Mononuclear cell (primary cell): ENCODE data around the gene ZNF141. TPM values are rescaled to one million over a fixed set of nuclear protein-coding genes. Genes with fewer than 3 reads are reported as not detected.
"Not testable (repeated sequence)": the region's sequence is repeated elsewhere in the genome, so short reads cannot be mapped to it uniquely, and the experiment has no call there.

Experiments used
- H3K27me3 ChIP-seq: 2 replicates; pipeline ENCODE4 v1.6.0; 2011; ENCODE audit warnings: low read length, control low read depth; ENCODE audit not compliant: insufficient read depth
- H3K4me1 ChIP-seq: 2 replicates; pipeline ENCODE4 v1.5.1; 2011; ENCODE audit warnings: mild to moderate bottlenecking, low read length, control low read depth; ENCODE audit not compliant: insufficient read depth
- H3K4me3 ChIP-seq: 2 replicates; pipeline ENCODE4 v1.5.1; 2011; ENCODE audit warnings: mild to moderate bottlenecking, low read length, moderate library complexity
- H3K9me3 ChIP-seq: 2 replicates; pipeline ENCODE4 v1.5.1; 2011; ENCODE audit warnings: low read depth, mild to moderate bottlenecking, control low read depth, low read length
- total RNA-seq: library from RNA; depleted of rRNA; stranded (reverse); fragments of >200 nt; gene quantifications from one replicate; pipeline ENCODE4 v1.2.3, GENCODE V29; 2012

ZNF141 gene
- 28.8 TPM for total RNA-seq

GRCh38 chr4:337143-337931, at the start of gene ZNF141:
Gene ZNF141 (plus strand): TSS chr4:337814. CDS start chr4:337984, 170 bp downstream.
- Histone ChIP-seq H3K4me3 (peak within 1 kb of the TSS; percentile 68), H3K9me3 (peaks cover 27% of the 10 kb centered on the region), H3K27me3 (no peaks in the 10 kb centered on the region), H3K4me1 (peaks cover 20% of the 10 kb centered on the region)

DNA sequence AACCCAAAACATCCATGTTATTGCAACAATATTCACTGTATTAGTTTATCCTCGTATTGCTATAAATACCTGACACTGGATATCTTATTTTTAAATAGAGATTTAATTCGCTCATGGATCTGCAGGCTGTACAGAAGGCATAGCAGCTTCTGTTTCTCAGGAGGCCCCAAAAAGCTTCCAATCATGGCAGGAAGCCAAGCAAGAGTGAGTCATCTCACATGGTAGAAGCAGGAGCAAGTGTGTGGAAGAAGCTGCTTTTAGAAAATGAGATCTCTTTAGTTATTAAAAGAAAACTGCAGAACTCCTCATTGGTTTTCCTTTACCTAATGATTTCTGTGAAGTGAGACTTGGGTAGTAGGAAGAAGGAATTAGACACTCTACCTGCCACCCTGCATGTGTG, 48.7 kb upstream of the ZNF141 start:
- H3K27me3 ChIP-seq = no peaks in the 10 kb centered on the region
- peaks cover 17% of the 10 kb centered on the region for H3K9me3 ChIP-seq
- H3K4me3 ChIP-seq = no peak overlapping the region
- H3K4me1 ChIP-seq = no peaks in the 10 kb centered on the region

- H3K4me3 ChIP-seq = no peak overlapping the region
- no peaks in the 10 kb centered on the region for H3K27me3 ChIP-seq
- no peaks in the 10 kb centered on the region for H3K4me1 ChIP-seq
- H3K9me3 ChIP-seq = peaks cover 6% of the 10 kb centered on the region
Measured at GRCh38 chr4:294732-295131, 42.9 kb upstream of the ZNF141 start.

- Histone ChIP-seq H3K4me1 (no peaks in the 10 kb centered on the region), H3K4me3 (no peak overlapping the region), H3K27me3 (peaks cover 12% of the 10 kb centered on the region), H3K9me3 (peaks cover 13% of the 10 kb centered on the region)
Measured at GRCh38 chr4:302381-302780, 35.2 kb upstream of the ZNF141 start.

GRCh38 chr4:304516-304915, 33.1 kb upstream of the ZNF141 start:
- not testable (repeated sequence) for H3K9me3 ChIP-seq, H3K4me1 ChIP-seq, H3K4me3 ChIP-seq
- H3K27me3 ChIP-seq = peaks cover 12% of the 10 kb centered on the region

DNA sequence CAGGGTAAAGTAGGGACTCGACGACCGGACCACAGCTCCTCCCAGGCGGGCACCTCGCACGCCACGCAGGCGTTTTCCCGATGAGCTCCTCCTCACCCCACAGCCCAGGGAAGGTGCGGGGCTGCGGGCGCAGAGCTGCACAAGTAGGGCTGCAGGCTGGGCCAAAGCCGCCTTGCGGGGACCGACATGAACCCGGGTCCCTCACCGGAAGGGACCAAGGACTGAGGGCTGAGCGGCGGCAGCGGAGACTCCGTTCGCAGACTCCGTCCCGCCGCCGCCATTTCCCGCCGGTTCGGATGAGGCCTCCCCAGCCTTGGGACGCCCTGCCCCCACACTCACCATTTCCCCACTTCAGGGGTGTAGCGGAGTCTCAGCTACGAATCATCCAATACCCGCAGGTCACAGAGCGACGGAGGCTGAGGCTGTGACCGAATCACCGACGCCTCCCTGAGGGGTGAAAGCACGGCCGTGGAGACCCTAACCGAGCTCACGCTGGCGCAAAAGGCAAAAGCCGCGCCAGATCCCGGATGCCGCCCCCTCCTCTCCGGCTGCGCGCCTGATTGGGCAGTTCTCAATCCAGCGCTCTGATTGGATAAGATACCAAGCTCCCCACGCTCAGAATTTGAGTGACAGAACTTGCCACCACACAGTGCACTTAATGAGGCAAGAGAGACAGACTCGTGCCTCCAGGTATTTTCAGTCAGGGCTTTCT, 32.5 kb upstream of the ZNF141 start, which contains the start of gene ZNF732:
Gene ZNF732, minus strand, starts transcription at position 506 of the 712 bp plus-strand sequence. Its CDS starts 164 bp downstream, at position 342.
- Histone ChIP-seq H3K9me3 (peaks cover 7% of the 10 kb centered on the region), H3K4me3 (no peak within 1 kb of the TSS)

DNA sequence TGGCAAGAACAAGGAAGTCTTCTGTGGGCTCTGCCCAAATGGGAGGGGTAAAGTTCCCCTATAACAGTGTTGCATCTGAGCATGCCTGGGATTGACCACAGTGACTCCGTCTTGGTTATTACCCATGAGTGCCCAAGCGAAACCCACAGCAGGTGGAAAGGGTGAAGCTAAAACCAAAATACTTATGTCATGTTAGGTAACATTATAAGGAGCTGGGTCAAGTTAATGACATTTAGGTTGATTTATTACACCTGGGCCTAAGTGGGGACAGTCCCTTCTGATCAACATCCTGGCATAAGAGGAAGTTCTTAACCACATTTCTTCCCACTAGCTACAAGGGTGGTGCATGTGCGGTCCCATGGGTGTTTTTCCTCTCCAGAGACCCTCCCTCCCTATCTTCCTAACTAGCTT, 31.1 kb upstream of the ZNF141 start:
- Histone ChIP-seq H3K9me3 (peaks cover 13% of the 10 kb centered on the region), H3K4me3 (no peak overlapping the region), H3K4me1 (no peaks in the 10 kb centered on the region), H3K27me3 (peaks cover 12% of the 10 kb centered on the region)

More for the DNA sequence above, 32.5 kb upstream of the ZNF141 start, which contains the start of gene ZNF732:
- Histone ChIP-seq H3K4me1 (no peaks in the 10 kb centered on the region), H3K27me3 (peaks cover 12% of the 10 kb centered on the region)

GRCh38 chr4:309807-310206, 27.8 kb upstream of the ZNF141 start:
- no peak overlapping the region for H3K4me3 ChIP-seq
- H3K9me3 ChIP-seq = peaks cover 10% of the 10 kb centered on the region
- H3K4me1 ChIP-seq = no peaks in the 10 kb centered on the region
- H3K27me3 ChIP-seq = peaks cover 10% of the 10 kb centered on the region

GRCh38 chr4:314296-314903, 23.2 kb upstream of the ZNF141 start:
- H3K27me3 ChIP-seq = no peaks in the 10 kb centered on the region
- H3K9me3 ChIP-seq = peaks cover 10% of the 10 kb centered on the region
- H3K4me3 ChIP-seq = no peak overlapping the region
- no peaks in the 10 kb centered on the region for H3K4me1 ChIP-seq

GRCh38 chr4:328729-329128, 8.9 kb upstream of the ZNF141 start:
- peaks cover 12% of the 10 kb centered on the region for H3K9me3 ChIP-seq

GRCh38 chr4:335515-335914, 2.1 kb upstream of the ZNF141 start:
- H3K4me3 ChIP-seq = no peak overlapping the region

More at GRCh38 chr4:328729-329128, 8.9 kb upstream of the ZNF141 start:
- H3K4me1 ChIP-seq = no peaks in the 10 kb centered on the region
- no peaks in the 10 kb centered on the region for H3K27me3 ChIP-seq
- H3K4me3 ChIP-seq = no peak overlapping the region

GRCh38 chr4:336099-336892, 1.3 kb upstream of the ZNF141 start:
- Histone ChIP-seq H3K4me1 (peaks cover 20% of the 10 kb centered on the region), H3K27me3 (no peaks in the 10 kb centered on the region), H3K9me3 (peaks cover 16% of the 10 kb centered on the region), H3K4me3 (peak overlapping the region; percentile 68)

More at GRCh38 chr4:335515-335914, 2.1 kb upstream of the ZNF141 start:
- Histone ChIP-seq H3K9me3 (peaks cover 10% of the 10 kb centered on the region), H3K27me3 (no peaks in the 10 kb centered on the region), H3K4me1 (peaks cover 20% of the 10 kb centered on the region)

DNA sequence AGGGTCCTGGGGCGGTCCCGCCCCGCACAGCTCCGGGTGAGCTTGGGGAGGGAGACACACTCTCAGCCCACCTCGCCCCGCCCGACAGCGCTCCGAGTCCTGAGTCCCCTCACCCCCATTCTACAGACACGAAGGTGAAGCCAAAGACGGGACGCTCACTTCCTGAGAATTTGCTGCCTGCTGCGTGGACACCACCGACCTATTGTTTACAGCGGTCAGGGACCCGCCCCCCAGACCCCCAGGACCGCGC, 796 bp upstream of the ZNF141 start:
- H3K4me3 ChIP-seq = peak overlapping the region; percentile 68
- peaks cover 20% of the 10 kb centered on the region for H3K4me1 ChIP-seq
- H3K27me3 ChIP-seq = no peaks in the 10 kb centered on the region
- peaks cover 22% of the 10 kb centered on the region for H3K9me3 ChIP-seq

- H3K4me1 ChIP-seq = peaks cover 20% of the 10 kb centered on the region
Measured at GRCh38 chr4:337932-338758, 531 bp downstream of the ZNF141 start.

More at GRCh38 chr4:337932-338758, 531 bp downstream of the ZNF141 start:
- peak overlapping the region; percentile 68 for H3K4me3 ChIP-seq
- peaks cover 35% of the 10 kb centered on the region for H3K9me3 ChIP-seq
- H3K27me3 ChIP-seq = no peaks in the 10 kb centered on the region
